Neural cell (in vitro differentiated cells): ENCODE measurements around the gene H1-8.

Source experiments
- POLR2AphosphoS5 ChIP-seq: IDR thresholded peaks from 2 replicates; pipeline ENCODE4 v1.6.1; 2012
- SMC3 ChIP-seq: fragments of 450-650 bp; conservative IDR thresholded peaks from 2 replicates; pipeline ENCODE4 v1.6.1; 2014; ENCODE audit warnings: antibody characterized with exemption, mild to moderate bottlenecking, moderate library complexity; ENCODE audit not compliant: poor library complexity
- TAF1 ChIP-seq: IDR thresholded peaks from 2 replicates; pipeline ENCODE4 v1.6.1; 2012; ENCODE audit warnings: low read depth
- TF ChIP-seq, protein P1 (sequence below): fragments of 450-650 bp; IDR thresholded peaks from 2 replicates; pipeline ENCODE4 v1.5.1; 2014; ENCODE audit warnings: antibody characterized with exemption, mild to moderate bottlenecking, moderate library complexity; ENCODE audit not compliant: poor library complexity, severe bottlenecking

DNA sequence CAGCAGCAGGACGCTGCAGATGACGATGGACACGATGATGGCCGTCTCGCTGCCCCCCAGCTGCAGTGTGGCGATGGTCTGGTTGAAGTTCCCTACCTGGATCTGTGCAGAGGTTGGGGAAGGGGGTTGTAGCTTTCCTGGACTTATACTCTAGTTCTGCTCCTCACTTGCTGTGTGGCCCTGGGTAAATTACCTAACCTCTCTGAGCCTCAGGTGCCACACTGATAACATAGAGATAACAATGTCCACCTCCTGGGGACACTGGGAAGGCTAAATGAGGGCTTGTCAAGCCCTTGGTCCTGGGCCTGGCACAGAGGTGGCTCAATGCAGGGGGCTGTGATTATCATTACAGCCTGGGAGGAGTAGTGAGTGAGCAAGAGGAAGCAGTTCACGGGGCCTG lies 26.9 kb downstream of the H1-8 start:
- TF ChIP-seq TAF1, result no peak
- no peak for TF ChIP-seq SMC3
- TF ChIP-seq POLR2AphosphoS5, result no peak
- TF ChIP-seq, protein P1, sequence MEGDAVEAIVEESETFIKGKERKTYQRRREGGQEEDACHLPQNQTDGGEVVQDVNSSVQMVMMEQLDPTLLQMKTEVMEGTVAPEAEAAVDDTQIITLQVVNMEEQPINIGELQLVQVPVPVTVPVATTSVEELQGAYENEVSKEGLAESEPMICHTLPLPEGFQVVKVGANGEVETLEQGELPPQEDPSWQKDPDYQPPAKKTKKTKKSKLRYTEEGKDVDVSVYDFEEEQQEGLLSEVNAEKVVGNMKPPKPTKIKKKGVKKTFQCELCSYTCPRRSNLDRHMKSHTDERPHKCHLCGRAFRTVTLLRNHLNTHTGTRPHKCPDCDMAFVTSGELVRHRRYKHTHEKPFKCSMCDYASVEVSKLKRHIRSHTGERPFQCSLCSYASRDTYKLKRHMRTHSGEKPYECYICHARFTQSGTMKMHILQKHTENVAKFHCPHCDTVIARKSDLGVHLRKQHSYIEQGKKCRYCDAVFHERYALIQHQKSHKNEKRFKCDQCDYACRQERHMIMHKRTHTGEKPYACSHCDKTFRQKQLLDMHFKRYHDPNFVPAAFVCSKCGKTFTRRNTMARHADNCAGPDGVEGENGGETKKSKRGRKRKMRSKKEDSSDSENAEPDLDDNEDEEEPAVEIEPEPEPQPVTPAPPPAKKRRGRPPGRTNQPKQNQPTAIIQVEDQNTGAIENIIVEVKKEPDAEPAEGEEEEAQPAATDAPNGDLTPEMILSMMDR, result no peak
